Measurements from ENCODE around the gene SETD1A. TPM values are rescaled to one million over a fixed set of nuclear protein-coding genes. Genes with fewer than 3 reads are reported as not detected.

SETD1A gene
- polyA plus RNA-seq, 1 donor (not counting 4 experiments of a cell fraction or from before 2014, with no cell fraction given), result 1.1 TPM

DNA sequence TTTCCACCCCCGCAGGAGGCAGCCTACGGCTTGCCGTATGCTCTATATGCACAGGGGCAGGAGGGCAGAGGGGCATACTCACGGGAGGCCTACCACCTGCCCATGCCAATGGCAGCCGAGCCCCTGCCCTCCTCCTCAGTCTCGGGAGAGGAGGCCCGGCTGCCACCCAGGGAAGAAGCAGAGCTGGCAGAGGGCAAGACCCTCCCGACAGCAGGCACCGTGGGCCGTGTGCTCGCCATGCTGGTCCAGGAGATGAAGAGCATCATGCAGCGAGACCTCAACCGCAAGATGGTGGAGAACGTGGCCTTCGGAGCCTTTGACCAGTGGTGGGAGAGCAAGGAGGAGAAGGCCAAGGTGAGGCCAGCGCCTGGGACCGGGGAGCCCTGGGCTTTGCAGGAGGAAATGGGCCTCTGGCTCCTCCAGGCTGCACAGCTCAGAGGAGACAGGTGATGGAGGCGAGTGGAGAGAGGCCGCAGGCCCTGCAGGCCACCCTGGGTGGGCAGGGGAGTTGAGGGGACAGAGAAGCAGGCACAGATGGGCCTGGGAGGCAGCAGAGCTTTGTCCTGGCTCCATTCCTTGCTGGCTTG, 8.6 kb downstream of the SETD1A start:
- no peaks in the 10 kb centered on the region for H4K20me1 ChIP-seq (ENCODE audit: control insufficient read depth, extremely low read depth, insufficient read depth, low read length)
- no peak for FAIRE-seq
- H3K4me1 ChIP-seq (ENCODE audit: control insufficient read depth, extremely low read depth, insufficient read depth, low read length), result no peaks in the 10 kb centered on the region
- H3K4me2 ChIP-seq (ENCODE audit: control insufficient read depth, extremely low read depth, insufficient read depth, low read depth, low read length), result no peak overlapping the region
- H3K79me2 ChIP-seq (ENCODE audit: control insufficient read depth, insufficient read depth, low read length), result peaks cover 3% of the 10 kb centered on the region
- H2AFZ ChIP-seq (ENCODE audit: control insufficient read depth, low read length), result no peak overlapping the region
- no peaks in the 10 kb centered on the region for H3K9me1 ChIP-seq (ENCODE audit: control insufficient read depth, extremely low read depth, insufficient read depth, low read length)
- H3K27ac ChIP-seq (ENCODE audit: control insufficient read depth, insufficient read depth, low read length), result no peak overlapping the region
- H3K4me3 ChIP-seq (ENCODE audit: control insufficient read depth in 2 of 3, extremely low read depth in 1 of 3, insufficient read depth in 2 of 3, low read depth in 1 of 3, low read length in 3 of 3), result no peak overlapping the region
- DNase-seq (ENCODE audit: low read depth, low spot score), result no peak
- dilution Hi-C loops (cut with MboI; ENCODE audit: extremely low pct_ligation_motif_present, low sequenced_read_pairs), result no loop called here
- H3K27me3 ChIP-seq (ENCODE audit: control insufficient read depth, extremely low read depth, insufficient read depth, low read length), result no peaks in the 10 kb centered on the region
- no peaks in the 10 kb centered on the region for H3K9me3 ChIP-seq (ENCODE audit: control insufficient read depth, low read depth, low read length)
- no peak overlapping the region for H3K9ac ChIP-seq (ENCODE audit: control insufficient read depth, extremely low read depth, insufficient read depth, low read length)
- peaks cover 38 to 49% of the 10 kb centered on the region in 2 experiments for H3K36me3 ChIP-seq (ENCODE audit: control insufficient read depth in 2 of 2, extremely low read depth in 1 of 2, insufficient read depth in 2 of 2, low read length in 2 of 2)
- TF ChIP-seq, protein P1, sequence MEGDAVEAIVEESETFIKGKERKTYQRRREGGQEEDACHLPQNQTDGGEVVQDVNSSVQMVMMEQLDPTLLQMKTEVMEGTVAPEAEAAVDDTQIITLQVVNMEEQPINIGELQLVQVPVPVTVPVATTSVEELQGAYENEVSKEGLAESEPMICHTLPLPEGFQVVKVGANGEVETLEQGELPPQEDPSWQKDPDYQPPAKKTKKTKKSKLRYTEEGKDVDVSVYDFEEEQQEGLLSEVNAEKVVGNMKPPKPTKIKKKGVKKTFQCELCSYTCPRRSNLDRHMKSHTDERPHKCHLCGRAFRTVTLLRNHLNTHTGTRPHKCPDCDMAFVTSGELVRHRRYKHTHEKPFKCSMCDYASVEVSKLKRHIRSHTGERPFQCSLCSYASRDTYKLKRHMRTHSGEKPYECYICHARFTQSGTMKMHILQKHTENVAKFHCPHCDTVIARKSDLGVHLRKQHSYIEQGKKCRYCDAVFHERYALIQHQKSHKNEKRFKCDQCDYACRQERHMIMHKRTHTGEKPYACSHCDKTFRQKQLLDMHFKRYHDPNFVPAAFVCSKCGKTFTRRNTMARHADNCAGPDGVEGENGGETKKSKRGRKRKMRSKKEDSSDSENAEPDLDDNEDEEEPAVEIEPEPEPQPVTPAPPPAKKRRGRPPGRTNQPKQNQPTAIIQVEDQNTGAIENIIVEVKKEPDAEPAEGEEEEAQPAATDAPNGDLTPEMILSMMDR (optimal IDR thresholded peaks at IDR 0.05 in 1 of 3, IDR thresholded peaks at IDR 0.05 in 1 of 3, conservative IDR thresholded peaks at IDR 0.05 in 1 of 3; ENCODE audit: extremely low read depth in 1 of 3, insufficient read depth in 2 of 3, low read length in 3 of 3), result no peak
- TF ChIP-seq EZH2 (IDR thresholded peaks at IDR 0.05; ENCODE audit: low read length), result no peak

DNA sequence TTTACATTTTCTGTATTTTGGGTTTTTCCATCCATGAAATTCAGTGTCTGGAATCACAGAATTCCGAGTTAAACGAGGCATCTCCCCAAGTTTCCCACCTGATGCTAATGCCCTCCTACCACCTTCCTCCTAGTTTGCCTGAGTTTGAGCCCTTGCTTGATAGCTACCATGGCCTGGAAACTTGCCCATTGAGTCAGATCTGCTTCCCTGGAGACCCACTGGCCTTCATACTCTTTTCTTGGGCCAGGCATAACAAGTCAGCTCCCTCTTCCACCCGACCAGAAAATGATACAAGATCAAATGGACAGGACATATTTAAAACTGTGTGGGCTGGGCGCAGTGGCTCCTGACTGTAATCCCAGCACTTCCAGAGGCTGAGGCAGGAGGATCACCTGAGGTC, 10.2 kb downstream of the SETD1A start:
- Histone ChIP-seq H3K27ac (ENCODE audit: control insufficient read depth, insufficient read depth, low read length) (no peak overlapping the region), H3K4me3 (ENCODE audit: control insufficient read depth in 2 of 3, extremely low read depth in 1 of 3, insufficient read depth in 2 of 3, low read depth in 1 of 3, low read length in 3 of 3) (no peak overlapping the region), H3K36me3 (ENCODE audit: control insufficient read depth in 2 of 2, extremely low read depth in 1 of 2, insufficient read depth in 2 of 2, low read length in 2 of 2) (peaks cover 38 to 52% of the 10 kb centered on the region in 2 experiments), H3K79me2 (ENCODE audit: control insufficient read depth, insufficient read depth, low read length) (no peaks in the 10 kb centered on the region), H3K27me3 (ENCODE audit: control insufficient read depth, extremely low read depth, insufficient read depth, low read length) (no peaks in the 10 kb centered on the region), H3K4me2 (ENCODE audit: control insufficient read depth, extremely low read depth, insufficient read depth, low read depth, low read length) (no peak overlapping the region), H4K20me1 (ENCODE audit: control insufficient read depth, extremely low read depth, insufficient read depth, low read length) (no peaks in the 10 kb centered on the region), H2AFZ (ENCODE audit: control insufficient read depth, low read length) (no peak overlapping the region), H3K4me1 (ENCODE audit: control insufficient read depth, extremely low read depth, insufficient read depth, low read length) (no peaks in the 10 kb centered on the region), H3K9me1 (ENCODE audit: control insufficient read depth, extremely low read depth, insufficient read depth, low read length) (no peaks in the 10 kb centered on the region), H3K9me3 (ENCODE audit: control insufficient read depth, low read depth, low read length) (no peaks in the 10 kb centered on the region), H3K9ac (ENCODE audit: control insufficient read depth, extremely low read depth, insufficient read depth, low read length) (no peak overlapping the region)
- TF ChIP-seq, protein P1 (optimal IDR thresholded peaks at IDR 0.05 in 1 of 3, IDR thresholded peaks at IDR 0.05 in 1 of 3, conservative IDR thresholded peaks at IDR 0.05 in 1 of 3; ENCODE audit: extremely low read depth in 1 of 3, insufficient read depth in 2 of 3, low read length in 3 of 3), result no peak
- TF ChIP-seq EZH2 (IDR thresholded peaks at IDR 0.05; ENCODE audit: low read length), result no peak
- dilution Hi-C loops (cut with MboI; ENCODE audit: extremely low pct_ligation_motif_present, low sequenced_read_pairs), result no loop called here
- FAIRE-seq (no peak), DNase-seq (ENCODE audit: low read depth, low spot score) (no peak)

Data from keratinocyte (primary cell).